ENCODE measurements around the gene SEL1L.

The SEL1L gene

DNA sequence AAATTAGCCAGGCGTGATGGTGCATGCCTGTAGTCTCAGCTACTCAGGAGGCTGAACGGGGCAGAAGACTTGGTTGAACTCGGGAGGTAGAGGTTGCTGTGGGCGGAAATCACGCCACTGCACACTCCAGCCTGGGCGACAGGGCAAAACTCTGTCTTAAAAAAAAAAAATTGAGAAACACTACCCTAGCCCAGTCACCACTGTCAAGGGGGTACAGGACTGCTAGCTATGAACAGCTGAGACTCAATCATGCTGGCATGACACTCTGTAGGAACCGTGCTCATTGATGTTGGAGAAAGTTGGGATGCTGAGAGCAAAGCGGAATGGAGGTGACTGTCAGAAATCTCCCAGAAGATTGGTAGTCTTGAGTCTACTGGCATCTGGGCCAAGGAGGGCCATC is 75.3 kb downstream of the SEL1L start:
- no peak for DNase-seq (ENCODE audit: low read depth)
- H3K4me3 ChIP-seq (ENCODE audit: low read depth, low read length) = no peak overlapping the region
- in situ Hi-C loops (cut with HindIII; ENCODE audit: low sequenced_read_pairs) = loop anchor here (25.0 kb wide), 1 partner anchor 196 kb away; no protein-coding TSS in a partner anchor
- TF ChIP-seq, protein P1, sequence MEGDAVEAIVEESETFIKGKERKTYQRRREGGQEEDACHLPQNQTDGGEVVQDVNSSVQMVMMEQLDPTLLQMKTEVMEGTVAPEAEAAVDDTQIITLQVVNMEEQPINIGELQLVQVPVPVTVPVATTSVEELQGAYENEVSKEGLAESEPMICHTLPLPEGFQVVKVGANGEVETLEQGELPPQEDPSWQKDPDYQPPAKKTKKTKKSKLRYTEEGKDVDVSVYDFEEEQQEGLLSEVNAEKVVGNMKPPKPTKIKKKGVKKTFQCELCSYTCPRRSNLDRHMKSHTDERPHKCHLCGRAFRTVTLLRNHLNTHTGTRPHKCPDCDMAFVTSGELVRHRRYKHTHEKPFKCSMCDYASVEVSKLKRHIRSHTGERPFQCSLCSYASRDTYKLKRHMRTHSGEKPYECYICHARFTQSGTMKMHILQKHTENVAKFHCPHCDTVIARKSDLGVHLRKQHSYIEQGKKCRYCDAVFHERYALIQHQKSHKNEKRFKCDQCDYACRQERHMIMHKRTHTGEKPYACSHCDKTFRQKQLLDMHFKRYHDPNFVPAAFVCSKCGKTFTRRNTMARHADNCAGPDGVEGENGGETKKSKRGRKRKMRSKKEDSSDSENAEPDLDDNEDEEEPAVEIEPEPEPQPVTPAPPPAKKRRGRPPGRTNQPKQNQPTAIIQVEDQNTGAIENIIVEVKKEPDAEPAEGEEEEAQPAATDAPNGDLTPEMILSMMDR (IDR thresholded peaks at IDR 0.05; ENCODE audit: low read depth, low read length, missing control alignments) = no peak

DNA sequence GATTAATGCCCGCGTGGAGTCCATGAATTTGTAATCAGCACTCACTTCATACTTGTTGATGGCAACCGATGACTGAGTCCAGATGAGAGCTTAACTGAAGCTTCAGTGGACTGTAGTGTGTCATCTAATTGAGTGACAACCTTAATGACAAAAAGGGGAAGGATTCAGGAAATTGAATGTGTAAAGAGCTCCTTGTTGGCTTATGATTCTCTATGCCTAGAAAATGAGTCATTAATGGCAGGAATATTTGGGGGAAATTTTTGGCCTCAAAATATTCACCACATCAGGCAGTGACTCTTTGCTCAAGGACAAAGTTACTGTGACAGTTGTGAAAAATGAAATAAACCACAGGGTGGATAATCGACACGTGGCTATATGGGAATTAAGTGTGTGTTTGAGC is 78.3 kb downstream of the SEL1L start:
- TF ChIP-seq, protein P1 (IDR thresholded peaks at IDR 0.05; ENCODE audit: low read depth, low read length, missing control alignments) = no peak
- in situ Hi-C loops (cut with HindIII; ENCODE audit: low sequenced_read_pairs) = loop anchor here (25.0 kb wide), 1 partner anchor 193 kb away; no protein-coding TSS in a partner anchor
- no peak for DNase-seq (ENCODE audit: low read depth)

DNA sequence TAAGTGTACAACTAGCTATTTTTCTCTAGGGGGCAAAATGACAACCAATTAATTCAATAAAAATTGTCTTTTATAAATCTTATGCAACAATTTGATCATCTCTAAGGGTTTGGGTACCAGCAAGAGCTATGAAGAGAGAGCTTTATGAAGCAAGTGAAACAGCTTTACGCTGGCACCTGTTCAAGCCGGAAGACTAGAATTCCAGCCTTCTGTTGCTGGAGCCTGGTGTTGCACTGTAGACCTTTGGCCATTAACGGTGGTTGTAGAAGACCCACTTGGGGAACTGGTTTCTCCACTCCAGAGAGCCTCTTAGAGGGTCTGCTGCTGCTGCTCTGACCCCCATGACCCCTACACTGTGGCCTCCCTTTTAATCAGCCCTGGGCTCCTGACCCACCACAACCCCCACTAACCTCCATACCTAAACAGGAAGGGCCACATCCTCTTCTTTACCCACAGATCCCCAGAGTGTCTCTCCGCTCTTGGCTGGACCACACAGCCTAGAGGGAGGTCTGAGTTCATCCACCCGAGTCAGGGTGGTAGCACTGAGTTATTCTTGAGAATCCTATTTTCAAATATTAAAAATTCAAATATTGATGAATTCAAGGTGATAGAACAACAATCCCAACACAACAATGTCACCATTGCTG is 79.0 kb downstream of the SEL1L start:
- H3K4me3 ChIP-seq (ENCODE audit: low read depth, low read length) = no peak overlapping the region
- TF ChIP-seq, protein P1 (IDR thresholded peaks at IDR 0.05; ENCODE audit: low read depth, low read length, missing control alignments) = no peak

More for the DNA sequence above, 78.3 kb downstream of the SEL1L start:
- H3K4me3 ChIP-seq (ENCODE audit: low read depth, low read length) = no peak overlapping the region

DNA sequence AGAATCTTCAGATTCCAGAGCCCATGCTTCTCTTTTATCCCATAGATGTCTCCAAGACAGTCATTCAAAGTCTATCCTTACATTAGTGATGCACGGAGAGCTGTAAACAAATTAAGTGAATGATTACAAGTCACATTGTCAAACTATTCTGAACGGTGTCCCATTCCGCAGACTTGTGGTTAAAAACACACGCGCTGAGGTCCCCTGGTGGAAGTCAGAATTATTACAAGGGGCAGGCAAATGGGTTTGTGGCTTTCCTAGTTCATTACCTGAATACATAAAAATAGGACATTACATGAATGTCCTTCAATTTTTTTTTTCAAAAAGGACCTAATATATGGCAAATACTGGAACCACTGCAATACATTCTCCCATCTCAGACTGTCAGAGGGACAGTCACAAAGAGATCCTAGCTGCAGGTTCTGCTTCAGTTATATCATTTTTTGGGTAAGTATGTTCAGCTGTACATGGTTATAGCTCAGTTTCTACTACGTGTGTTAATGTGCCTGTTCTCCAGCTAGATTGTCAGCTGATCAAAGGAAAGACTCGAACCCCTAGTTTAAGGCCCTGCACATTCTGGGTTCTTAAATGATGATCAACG is 80.4 kb downstream of the SEL1L start:
- no peak overlapping the region for H3K4me3 ChIP-seq (ENCODE audit: low read depth, low read length)
- in situ Hi-C loops (cut with HindIII; ENCODE audit: low sequenced_read_pairs) = loop anchor here (25.0 kb wide), 1 partner anchor 191 kb away; no protein-coding TSS in a partner anchor
- TF ChIP-seq, protein P1 (IDR thresholded peaks at IDR 0.05; ENCODE audit: low read depth, low read length, missing control alignments) = peak; percentile 84
- DNase-seq (ENCODE audit: low read depth) = peak; percentile 42

More for the DNA sequence above, 79.0 kb downstream of the SEL1L start:
- no peak for DNase-seq (ENCODE audit: low read depth)
- in situ Hi-C loops (cut with HindIII; ENCODE audit: low sequenced_read_pairs) = loop anchor here (25.0 kb wide), 1 partner anchor 192 kb away; no protein-coding TSS in a partner anchor

- no peak for DNase-seq (ENCODE audit: low read depth)
- in situ Hi-C loops (cut with HindIII; ENCODE audit: low sequenced_read_pairs) = loop anchor here (25.0 kb wide), 1 partner anchor 190 kb away; no protein-coding TSS in a partner anchor
- no peak overlapping the region for H3K4me3 ChIP-seq (ENCODE audit: low read depth, low read length)
- TF ChIP-seq, protein P1 (IDR thresholded peaks at IDR 0.05; ENCODE audit: low read depth, low read length, missing control alignments) = no peak
Observed at GRCh38 chr14:81452341-81453133, 81.1 kb downstream of the SEL1L start.

DNA sequence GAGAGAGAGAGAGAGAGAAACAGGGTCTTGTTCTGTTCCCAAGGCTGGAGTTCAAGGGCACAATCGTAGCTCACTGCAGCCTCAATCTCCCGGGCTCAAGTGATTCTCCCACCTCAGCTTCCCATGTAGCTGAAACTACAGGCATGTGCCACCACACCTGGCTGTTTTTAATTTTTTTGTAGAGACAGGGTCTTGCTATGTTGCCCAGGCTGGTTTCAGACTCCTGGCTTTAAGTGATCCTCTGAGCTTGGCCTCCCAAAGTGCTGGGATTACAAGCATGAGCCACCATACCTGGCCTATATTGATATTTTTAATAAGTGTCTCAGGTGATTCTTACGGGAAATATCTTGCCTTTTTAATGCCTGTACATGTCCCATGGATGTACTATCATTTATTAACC is 82.7 kb downstream of the SEL1L start:
- H3K4me3 ChIP-seq (ENCODE audit: low read depth, low read length) = no peak overlapping the region
- TF ChIP-seq, protein P1 (IDR thresholded peaks at IDR 0.05; ENCODE audit: low read depth, low read length, missing control alignments) = no peak
- no peak for DNase-seq (ENCODE audit: low read depth)
- in situ Hi-C loops (cut with HindIII; ENCODE audit: low sequenced_read_pairs) = loop anchor here (25.0 kb wide), 1 partner anchor 189 kb away; no protein-coding TSS in a partner anchor
